HG02642 (cell line): ENCODE data around the gene MAN2B2.

Experiments used
- ATAC-seq: cut with Tn5 transposase; IDR thresholded peaks from one replicate; pipeline ENCODE4 v1.9.1; 2021; ENCODE audit warnings: mild to moderate bottlenecking; ENCODE audit not compliant: unreplicated experiment, poor library complexity

Gene MAN2B2

GRCh38 chr4:6574747-6575502 is at the start of gene MAN2B2:
MAN2B2 (plus strand) TSS chr4:6575189; CDS start chr4:6575211, 22 bp downstream.
- ATAC-seq = peak; percentile 94

- no peak for ATAC-seq
Observed at GRCh38 chr4:6525474-6525873, 49.5 kb upstream of the MAN2B2 start.

- no peak for ATAC-seq
Observed at GRCh38 chr4:6526156-6526555, 48.8 kb upstream of the MAN2B2 start.

GRCh38 chr4:6526671-6527091 is 48.3 kb upstream of the MAN2B2 start:
- ATAC-seq = no peak

- ATAC-seq = no peak
Observed at GRCh38 chr4:6527259-6527658, 47.7 kb upstream of the MAN2B2 start.

- ATAC-seq = no peak
Observed at GRCh38 chr4:6527683-6528595, 47.0 kb upstream of the MAN2B2 start.

GRCh38 chr4:6529021-6529420 is 46.0 kb upstream of the MAN2B2 start:
- ATAC-seq = no peak

- no peak for ATAC-seq
Observed at GRCh38 chr4:6530301-6530700, 44.7 kb upstream of the MAN2B2 start.

GRCh38 chr4:6530964-6531363 is 44.0 kb upstream of the MAN2B2 start:
- no peak for ATAC-seq

- no peak for ATAC-seq
Observed at GRCh38 chr4:6532102-6532501, 42.9 kb upstream of the MAN2B2 start.

GRCh38 chr4:6532658-6533057 is 42.3 kb upstream of the MAN2B2 start:
- no peak for ATAC-seq

GRCh38 chr4:6534050-6534449 is 40.9 kb upstream of the MAN2B2 start:
- ATAC-seq = no peak

GRCh38 chr4:6534618-6535328 is 40.2 kb upstream of the MAN2B2 start:
- ATAC-seq = no peak

- no peak for ATAC-seq
Observed at GRCh38 chr4:6535329-6535692, 39.7 kb upstream of the MAN2B2 start.

- ATAC-seq = no peak
Observed at GRCh38 chr4:6535706-6536105, 39.3 kb upstream of the MAN2B2 start.

- ATAC-seq = no peak
Observed at GRCh38 chr4:6538111-6538510, 36.9 kb upstream of the MAN2B2 start.

- no peak for ATAC-seq
Observed at GRCh38 chr4:6538575-6538974, 36.4 kb upstream of the MAN2B2 start.

- no peak for ATAC-seq
Observed at GRCh38 chr4:6539009-6539764, 35.8 kb upstream of the MAN2B2 start.

- no peak for ATAC-seq
Observed at GRCh38 chr4:6540879-6541278, 34.1 kb upstream of the MAN2B2 start.

- ATAC-seq = no peak
Observed at GRCh38 chr4:6541789-6542188, 33.2 kb upstream of the MAN2B2 start.
